ENCODE results near the gene SLC51A. TPM values are rescaled to one million over a fixed set of nuclear protein-coding genes. Genes with fewer than 3 reads are reported as not detected.
A peak's percentile ranks its signal among the peaks of the same experiment; 100 is the strongest.
"Not testable (repeated sequence)": the region's sequence is repeated elsewhere in the genome, so short reads cannot be mapped to it uniquely, and the experiment has no call there.

Gene SLC51A
- 7.8 TPM for polyA plus RNA-seq (ENCODE audit: insufficient read length)

DNA sequence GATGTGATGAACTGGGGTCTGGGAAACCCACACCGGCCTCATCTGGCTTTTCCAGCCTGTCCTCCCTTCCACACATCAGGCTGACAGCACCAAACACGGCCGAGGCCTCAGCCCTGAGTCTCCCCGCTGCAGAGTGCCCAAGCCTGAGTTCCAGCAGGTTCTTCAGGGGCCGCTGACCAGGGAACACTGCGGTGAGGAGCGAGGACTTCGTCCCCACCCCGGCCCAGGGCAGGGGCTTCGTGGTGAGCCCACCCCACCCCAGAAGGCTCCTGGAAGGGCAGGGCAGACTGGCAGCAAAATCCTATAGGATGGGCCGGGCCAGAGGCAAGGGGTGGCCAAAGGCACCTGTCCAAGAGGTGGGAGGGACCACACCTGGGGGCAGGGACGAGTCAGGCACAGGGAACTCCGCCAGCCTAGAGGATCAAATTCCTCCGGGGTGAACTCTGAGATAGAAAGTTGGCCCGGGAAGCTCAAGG is at the start of gene SLC51A:
Gene SLC51A (plus strand): TSS at position 446 of the 476 bp plus-strand sequence. CDS start 179 bp downstream, outside the sequence.
- no peak for DNase-seq

DNA sequence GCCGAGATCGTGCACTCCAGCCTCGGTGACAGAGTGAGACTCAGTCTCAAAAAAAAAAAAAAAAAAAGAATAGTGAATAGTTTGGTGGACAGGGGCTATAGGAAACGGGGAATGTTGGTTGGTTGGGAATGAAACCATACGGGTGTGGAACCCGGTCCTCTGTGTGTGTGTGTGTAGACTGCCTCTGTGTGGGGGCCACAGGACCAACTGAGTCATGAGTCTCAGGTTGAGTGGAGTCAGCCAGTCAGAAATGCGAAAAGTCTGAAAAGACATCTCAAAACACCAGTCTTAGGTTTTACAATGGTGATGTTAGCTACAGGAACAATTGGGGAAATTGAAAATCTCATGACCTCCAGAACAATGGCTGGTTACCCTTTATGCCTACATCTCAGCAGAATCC is 49.6 kb upstream of the SLC51A start:
- no peak for DNase-seq

DNA sequence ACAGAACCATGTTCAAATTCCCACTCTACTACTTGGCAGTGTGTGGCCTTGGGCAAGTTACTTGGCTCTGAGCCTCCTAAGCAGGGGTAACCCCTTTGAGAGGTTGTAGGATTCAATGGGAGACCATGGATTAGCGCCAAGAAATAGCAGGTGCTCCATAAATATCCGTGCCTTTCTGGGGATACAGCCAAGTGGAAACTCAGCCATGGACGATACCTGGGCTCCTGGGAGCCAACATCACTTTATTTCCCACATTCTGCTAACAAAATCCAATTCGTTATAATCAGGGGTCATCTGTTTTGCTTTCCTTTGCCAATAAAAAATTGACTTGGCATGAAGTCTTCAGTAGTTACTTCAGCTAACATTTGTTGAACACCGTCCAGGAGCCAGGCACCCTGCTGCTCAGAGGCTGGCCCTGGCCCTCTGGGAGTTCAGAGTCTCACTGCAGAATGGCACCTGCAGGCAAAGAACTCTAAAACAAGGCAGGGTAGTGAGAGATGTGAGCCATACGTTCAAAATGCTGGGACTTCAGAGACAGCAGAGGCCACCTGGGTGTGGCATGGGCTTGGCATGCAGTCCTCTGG is 47.4 kb upstream of the SLC51A start:
- DNase-seq, result no peak

DNA sequence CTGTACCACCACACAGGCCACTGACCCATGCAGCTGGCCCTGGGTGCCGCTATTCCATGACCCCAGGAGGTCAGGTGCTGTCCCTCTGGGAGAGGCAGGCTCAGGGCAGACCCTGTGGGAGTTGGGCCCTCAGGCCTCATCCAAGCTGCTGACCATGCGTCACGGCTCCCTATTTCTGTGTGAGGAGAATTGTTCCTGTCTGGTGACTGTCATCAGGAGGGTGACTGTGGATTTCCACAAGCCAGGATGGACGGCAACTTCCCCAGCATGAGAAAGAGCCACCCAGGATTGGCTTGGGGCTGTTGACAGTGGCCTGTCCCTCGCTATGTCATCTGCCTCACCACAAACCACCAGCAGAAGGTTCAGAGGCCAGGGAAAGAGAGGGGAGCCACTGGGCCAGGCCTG is 46.5 kb upstream of the SLC51A start:
- DNase-seq, result no peak

DNA sequence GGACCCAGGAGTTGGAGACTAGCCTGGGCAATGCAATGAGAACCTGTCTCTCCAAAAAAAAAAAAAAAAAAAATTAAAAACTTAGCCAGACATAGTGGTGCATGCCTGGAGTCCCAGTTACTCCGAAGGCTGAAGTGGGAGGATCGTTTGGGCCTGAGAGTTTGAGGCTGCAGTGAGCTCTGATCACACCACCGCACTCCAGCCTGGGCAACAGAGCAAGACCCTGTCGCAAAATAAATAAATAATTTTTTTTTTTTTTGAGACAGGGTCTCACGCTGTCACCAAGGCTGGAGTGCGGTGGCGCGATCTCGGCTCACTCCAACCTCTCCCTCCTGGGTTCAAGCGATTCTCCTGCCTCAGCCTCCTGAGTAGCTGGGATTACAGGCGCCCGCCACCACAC is 46.0 kb upstream of the SLC51A start:
- DNase-seq, result not testable (repeated sequence)

DNA sequence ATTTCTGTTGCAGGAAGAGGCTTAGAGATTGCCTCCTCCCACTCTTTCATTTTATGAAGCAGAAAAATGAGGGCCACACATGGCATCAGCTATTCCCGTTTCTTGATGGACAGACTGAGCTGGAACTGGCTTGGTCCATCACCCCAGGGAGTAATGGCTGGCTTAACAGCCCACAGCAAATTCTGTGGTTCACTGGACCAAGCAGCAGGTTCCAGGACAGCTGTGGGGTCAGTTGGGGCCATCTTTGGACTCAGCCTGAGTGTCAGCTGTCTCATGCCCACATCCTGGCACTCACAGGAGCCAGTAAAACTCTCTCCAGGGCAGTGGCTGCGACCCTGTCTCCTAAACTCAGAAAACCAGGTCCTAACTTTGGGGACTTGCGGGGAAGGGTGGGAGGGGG is 41.7 kb upstream of the SLC51A start:
- no peak for DNase-seq

DNA sequence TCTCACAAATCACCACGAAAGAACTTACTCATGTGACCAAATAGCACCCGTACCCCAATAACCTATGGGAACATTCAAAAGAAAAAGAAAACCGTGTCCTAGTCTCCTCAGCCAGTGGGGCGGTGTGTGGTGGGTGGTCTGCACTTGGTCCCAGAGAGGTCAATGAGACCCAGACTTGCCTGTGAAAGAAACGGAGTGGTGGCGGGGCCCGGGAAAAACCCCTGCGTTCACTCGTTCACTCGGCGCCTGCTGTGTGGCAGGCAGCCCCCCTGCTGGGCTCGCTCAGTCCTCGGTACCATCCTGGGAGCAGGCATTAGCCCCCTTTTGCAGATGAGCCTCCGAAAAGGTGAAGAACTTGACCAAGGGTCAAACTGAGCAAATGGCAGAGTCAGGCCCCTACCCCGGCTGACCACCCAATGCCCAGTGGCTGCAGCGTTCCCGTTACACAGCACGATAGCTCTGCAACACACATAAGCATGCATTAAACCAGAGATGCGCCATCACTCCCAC is 41.2 kb upstream of the SLC51A start:
- DNase-seq, result no peak

DNA sequence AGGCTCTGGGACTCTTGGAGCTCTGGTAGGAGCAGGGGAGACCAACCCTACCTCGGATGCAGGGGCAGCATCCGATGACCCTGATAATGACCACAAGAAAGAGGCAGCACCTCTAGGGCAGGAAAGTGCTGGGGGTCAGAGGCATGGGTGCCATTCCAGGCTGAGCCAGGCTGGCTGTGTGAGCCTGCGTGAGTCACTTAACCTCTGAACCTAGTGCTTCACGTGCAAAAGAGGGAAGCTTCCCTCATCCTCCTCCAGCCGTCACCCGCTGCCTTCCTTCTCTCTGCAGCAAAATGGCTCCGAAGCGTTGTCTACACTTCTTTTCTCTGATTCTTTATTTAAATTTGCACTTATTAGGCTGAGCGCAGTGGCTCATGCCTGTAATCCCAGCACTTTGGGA is 40.6 kb upstream of the SLC51A start:
- DNase-seq, result no peak

DNA sequence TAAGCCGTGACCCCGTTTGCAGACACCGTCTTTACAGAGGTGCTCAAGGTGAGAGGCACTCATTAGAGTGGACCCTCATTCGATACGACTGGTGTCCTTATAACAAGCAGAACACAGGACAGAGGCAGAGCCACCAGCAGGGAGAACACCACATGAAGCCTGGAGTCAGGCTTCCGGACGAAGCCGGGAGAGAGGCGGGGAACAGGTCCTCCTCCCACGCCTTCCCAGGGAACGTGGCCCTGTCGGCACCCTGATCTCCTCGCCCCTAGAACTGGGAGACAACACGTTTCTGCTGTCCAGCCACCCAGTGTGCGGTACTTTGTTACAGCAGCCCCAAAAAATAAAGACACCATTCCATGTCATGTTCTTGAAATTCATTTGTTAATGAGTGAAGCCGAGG is 38.8 kb upstream of the SLC51A start:
- DNase-seq, result no peak

DNA sequence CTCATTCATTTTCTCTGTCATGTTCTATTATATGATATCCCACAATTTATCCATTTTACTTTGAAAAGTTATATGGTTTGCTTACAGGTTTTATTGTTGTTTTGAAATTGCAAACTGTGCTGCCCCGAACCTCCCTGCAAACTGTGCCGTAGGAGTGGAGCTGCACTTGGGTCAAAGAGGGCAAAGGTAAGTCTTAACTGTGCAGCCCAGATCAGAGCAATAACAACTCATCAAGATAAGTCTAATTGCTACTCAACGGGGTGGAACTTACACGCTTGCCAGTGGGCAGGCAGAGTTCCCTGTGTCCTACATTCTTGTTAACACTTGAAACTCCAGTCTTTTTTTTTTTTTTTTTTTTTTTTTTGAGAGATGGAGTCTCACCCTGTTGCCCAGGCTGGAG is 38.4 kb upstream of the SLC51A start:
- DNase-seq, result no peak

DNA sequence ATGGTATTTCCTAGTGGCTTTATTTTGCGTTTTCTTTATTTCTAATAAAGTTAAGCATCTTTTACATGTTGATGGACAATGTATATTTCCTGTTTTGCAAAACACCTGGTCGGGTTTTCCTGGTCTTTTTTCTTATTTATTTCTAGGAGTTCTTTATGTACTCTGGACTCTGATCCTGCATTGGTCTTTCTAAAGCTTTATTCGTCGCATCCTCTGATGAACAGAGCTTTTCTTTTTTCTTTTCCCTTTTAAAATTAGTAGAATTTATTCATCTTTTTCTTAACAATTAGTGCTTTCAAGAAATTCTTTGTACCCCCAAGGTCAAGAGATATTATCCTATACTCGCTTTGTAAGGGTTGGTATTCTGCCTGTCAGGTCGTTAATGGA is 37.3 kb upstream of the SLC51A start:
- no peak for DNase-seq

DNA sequence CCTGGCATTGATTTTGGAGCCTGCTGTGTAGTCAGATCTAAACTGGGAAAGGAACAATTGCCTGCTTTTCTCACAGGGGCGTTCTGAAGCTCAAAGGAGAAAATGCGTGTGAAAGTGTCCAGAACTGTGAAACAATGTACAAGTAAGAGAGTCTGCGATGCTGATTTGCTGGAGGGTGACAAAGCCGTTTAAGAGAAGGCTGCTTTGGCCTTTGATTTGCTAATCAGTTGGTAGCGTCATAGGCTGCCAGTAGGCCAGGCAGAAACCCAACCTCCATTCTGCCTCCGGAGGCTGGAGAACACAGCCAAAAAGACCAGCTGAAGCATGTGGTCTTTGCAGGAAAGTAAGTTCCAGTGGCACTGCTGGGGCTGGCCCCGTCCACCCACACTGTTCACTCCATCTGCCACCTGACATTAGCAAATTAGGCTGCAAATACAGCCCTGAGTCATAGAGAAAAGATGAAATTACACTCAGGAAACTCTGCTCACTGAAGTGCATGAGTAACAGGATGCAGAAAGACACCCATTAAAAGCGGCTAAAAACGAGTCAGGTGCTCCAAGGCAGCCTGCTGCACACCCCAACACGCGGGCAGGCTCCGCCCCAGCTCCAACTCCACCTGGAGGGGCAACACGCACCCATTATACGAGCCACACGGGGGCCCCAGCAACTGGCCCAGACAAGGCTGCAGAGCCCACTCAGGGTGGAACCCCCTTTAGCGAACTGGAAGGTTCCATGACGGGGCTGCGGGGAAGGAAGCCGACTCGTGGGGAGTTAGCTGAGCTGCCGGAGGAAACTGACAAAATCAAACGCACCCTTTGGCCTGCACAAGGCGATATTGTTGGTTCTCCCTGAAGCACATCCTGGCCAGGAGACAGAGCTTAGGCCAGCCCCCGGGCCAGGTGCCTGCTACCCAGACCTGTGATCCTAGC is 36.7 kb upstream of the SLC51A start:
- peak; percentile 50 for DNase-seq

DNA sequence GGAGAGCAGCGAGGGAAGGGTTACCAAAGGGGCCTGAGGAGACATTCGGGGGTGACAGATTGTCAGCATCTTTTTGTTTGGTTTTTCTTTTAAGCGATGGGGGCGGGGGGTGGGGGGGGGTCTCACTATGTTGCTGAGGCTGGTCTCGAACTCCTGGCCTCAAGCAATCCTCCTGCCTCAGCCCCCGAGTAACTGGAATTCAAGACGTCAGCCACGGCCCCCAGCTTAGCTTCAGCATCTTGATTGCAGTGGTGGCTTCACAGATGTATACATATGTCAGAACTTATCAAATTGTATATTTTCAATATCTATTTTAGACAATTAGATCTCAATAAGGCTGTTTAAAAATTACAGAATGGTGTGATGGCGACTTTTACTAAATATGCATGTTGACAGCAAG is 36.0 kb upstream of the SLC51A start:
- no peak for DNase-seq

DNA sequence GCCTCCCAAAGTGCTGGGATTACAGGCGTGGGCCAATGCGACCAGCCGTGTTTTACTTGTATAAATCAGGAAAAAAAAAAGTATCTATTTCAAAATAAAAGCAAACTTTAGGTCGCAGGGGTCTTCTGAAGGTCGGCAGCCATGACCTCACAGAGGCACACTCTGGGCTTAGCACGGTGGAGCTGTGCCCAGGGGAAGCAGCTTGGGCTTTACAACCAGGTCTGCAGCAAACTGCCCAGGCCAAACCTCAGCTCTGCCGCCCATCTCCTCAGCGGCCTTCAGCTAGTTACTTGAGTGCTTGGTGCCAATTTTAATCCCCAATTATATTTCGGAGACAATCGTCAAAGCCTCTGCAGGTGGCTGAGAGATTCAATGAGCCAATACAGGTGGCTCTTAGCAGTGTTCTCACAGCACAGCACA is 35.2 kb upstream of the SLC51A start:
- no peak for DNase-seq

DNA sequence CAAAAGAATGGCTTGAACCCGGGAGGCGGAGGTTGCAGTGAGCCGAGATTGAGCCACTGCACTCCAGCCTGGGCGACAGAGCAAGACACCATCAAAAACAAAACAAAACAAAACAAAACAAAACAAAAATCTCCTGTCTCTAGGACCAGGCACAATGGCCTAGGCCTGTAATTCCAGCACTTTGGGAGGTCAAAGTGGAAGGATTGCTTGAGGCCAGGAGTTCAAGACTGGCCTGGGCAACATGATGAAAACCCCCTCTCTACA is 32.2 kb upstream of the SLC51A start:
- not testable (repeated sequence) for DNase-seq

DNA sequence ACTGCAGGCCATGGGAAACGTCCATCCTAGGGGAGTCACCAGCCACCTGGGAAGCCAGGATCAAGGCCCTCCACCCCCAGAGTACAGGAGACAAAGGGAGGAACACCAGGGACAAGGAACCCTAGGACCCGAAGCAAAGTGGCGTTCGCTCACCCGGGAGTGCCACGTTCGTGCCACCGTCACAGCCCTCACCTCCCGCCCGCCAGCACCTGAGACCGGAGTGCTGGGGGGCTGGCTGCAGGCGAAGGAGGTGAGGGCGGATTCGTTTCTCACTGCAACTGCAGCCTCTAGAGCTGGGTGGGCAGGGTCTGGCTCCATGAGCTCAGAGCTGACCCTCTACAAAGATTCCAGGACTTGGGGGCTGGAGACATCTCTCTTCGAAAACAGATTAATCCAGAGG is 31.5 kb upstream of the SLC51A start:
- DNase-seq, result no peak

DNA sequence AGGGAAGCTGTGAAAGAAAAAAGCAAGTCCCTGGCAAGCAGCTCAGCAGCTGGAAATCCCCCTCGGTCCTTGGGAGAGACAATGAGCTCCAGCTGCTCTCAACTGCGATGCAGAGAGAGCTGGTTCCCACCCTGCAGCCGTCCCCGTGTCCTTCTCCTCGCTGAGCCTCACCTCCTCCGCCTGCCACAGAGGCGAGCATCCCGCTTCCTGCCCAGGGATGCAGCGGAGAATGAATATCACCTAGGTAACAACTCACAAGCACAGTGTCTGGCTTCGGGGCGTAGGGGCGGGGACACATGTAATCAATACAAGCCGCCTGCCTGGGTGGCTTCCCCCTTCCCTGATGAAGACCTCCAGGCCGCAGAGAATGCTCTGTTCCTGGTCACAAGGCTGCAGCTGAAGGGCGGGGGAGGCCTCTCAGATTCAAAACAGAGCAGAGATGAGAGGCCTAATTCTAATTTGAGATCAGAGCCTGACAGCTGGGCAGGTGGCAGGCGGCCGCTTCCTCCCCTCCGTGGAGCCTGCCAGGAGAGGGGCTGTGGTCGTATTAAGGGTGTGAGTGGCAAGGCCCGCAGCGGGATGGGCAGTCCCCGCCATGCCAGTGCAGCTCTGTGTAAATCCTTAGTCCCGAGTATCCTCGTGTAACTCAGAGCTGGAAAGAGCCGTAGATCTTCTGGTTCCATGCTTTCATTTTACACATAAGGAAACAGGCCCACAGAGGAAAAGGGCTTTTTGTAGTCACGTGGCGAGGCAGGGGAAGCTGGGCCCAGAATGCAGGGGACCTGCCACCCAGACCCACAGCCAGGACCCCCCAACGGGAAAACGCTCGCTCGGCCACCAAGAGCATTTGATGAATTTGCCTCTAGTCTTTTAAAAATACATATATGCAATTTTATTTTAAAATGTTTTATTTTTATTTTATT is 29.4 kb upstream of the SLC51A start:
- peak; percentile 85 for DNase-seq

DNA sequence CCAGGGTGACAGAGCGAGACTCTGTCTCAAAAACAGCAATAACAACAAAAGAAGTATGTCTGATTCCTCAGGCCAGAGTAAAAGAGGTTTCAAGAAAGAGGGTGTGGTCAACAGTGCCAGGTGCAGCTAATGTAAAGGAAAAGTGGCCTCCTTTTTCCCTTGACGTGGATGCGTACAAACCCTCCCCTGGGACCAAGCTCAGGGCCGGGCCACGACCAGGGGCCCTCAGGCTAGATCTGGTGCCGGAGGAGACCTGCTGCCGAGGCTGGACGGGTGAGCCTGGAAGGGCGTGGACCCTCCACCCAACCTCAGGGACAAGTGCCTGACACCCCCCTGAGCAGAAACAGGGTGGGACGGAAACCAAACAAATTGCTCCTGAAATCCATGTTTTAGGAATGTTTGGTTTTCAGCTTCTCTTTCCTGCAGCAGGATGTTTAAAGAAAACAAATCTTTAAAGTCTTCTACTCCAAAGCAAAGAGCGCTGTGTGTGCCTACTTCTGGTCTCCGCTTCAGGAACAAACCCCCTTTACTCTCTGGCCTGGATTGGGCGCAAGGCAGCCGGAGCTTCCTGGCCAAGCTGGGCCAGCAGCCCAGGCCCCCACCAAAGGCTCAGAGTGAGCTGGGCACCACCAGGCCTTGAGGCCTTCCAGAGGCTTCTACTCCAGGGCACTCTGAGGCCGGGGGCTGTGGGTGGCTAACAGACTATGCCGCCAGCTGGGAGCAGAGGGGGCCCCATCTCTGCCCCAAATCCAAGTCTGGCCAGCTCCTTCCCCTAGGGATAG is 26.6 kb upstream of the SLC51A start:
- no peak for DNase-seq

DNA sequence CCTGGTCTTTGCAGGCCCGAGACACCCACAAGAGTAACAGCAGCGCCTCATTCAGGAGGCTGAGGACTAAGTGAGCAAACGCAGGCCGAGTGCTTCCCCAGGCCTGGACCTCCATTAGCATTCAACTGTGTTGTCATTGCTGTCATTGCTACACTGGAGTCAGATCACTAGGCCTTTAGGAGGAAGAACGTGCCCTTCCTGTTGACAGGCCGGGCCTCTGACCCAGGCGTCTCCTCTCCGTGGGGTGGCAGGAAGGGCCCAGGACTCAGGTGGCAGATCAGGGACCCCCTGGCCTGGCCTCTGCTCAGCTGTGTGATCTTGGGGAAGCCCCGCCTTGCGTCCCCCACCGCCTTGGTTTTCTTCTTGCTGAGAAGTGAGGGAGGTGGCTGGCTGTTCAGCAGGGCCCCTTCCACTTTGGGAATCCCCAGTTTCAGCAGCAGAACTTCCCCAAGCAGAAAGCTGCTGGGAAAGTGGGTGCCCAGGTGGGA is 24.3 kb upstream of the SLC51A start:
- DNase-seq, result no peak

DNA sequence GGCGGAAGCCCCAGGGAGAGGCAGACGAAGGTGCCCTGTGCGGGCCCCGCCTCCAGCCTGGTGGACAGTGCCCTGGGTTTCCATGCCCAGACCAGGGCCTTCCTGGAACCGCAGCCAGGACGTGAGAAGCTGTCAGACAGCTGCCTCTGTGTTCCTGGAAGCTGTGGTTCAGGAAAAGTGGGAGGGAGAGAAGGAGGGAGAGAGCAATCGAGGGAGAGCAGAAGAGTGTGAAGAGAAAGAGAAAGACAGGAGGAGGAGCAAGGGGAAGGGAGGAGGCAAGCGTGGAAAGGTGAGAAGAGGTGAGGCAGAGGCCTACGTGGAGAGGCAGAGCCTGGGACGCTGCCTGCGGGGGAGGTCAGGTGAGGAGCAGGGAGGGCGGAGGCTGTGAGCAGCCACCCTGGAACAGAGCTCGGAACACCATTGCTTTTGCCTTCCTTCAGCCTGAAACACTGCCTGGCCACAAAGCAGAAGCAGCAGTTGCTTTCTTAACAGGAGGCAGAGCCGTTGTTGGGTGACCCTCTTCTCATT is 23.7 kb upstream of the SLC51A start:
- no peak for DNase-seq

DNA sequence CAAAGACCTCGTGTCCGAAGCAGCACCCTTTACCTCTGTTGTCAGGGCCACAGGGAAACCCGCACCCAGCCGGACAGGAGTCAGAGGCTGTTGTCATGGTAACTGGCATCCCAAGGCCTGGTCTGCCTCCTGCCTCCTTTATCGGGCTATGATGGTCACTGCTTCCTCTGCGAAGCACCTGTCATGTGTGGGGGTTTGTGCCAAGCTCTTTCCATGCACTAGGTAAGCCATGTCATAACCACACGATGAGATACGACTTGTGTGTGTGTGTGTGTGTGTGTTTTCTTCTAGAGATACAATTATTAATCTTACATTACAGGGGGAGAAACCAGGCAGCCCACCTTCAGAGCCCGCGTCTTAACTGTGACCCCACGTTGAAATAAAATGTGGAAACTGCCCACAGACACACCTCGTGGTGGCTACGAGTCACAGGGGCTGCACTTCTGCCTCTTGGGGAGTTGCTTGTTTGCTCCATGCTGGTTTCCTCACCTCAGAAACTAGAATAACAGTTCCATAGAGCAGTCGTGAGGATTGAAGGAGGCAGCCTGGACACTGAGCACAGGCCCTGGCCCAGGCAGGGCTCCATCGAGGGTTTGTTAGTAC is 23.1 kb upstream of the SLC51A start:
- no peak for DNase-seq

All from hindlimb muscle (tissue), 1 donor.